WTC11 (cell line): ENCODE measurements around the gene VIPR2.

Experiments used
- ATF6 ChIP-seq: sonication (generic); formaldehyde crosslinking; IDR thresholded peaks from 2 replicates; pipeline ENCODE4 v1.8.1; 2023; ENCODE audit warnings: mild to moderate bottlenecking, missing genetic modification reagents
- CTCF ChIP-seq: fragments of 200-600 bp; IDR thresholded peaks from 2 replicates; pipeline ENCODE4 v1.8.0; 2022; ENCODE audit warnings: antibody characterized with exemption
- E2F4 ChIP-seq: sonication (generic); formaldehyde crosslinking; IDR thresholded peaks from 2 replicates; pipeline ENCODE4 v1.8.1; 2022; ENCODE audit warnings: low read depth, mild to moderate bottlenecking, moderate library complexity, missing genetic modification reagents, borderline replicate concordance
- IRF1 ChIP-seq: sonication (generic); formaldehyde crosslinking; IDR thresholded peaks from 2 replicates; pipeline ENCODE4 v1.8.0; 2023; ENCODE audit warnings: missing genetic modification reagents
- JUN ChIP-seq: sonication (generic); formaldehyde crosslinking; IDR thresholded peaks from 2 replicates; pipeline ENCODE4 v1.8.0; 2023; ENCODE audit warnings: mild to moderate bottlenecking, missing genetic modification reagents
- NR2C2 ChIP-seq: sonication (generic); formaldehyde crosslinking; IDR thresholded peaks from 2 replicates; pipeline ENCODE4 v1.8.0; 2022; ENCODE audit warnings: mild to moderate bottlenecking, missing genetic modification reagents
- OVOL2 ChIP-seq: fragments of 250-450 bp; sonication (Bioruptor Pico); IDR thresholded peaks from 2 replicates; pipeline ENCODE4 v1.9.0; 2021; ENCODE audit warnings: mild to moderate bottlenecking, borderline replicate concordance
- USF1 ChIP-seq: sonication (generic); formaldehyde crosslinking; IDR thresholded peaks from 2 replicates; pipeline ENCODE4 v1.8.0; 2022; ENCODE audit warnings: mild to moderate bottlenecking, missing genetic modification reagents
- ZNF263 ChIP-seq: sonication (generic); formaldehyde crosslinking; IDR thresholded peaks from 2 replicates; pipeline ENCODE4 v1.8.1; 2022; ENCODE audit warnings: low read depth, mild to moderate bottlenecking, moderate library complexity, missing genetic modification reagents
- ZNF512 ChIP-seq: sonication (generic); formaldehyde crosslinking; IDR thresholded peaks from 2 replicates; pipeline ENCODE4 v1.8.1; 2022; ENCODE audit warnings: missing genetic modification reagents, borderline replicate concordance

- TF ChIP-seq ZNF263 (CRISPR knock-in tag) (no peak), JUN (CRISPR knock-in tag) (no peak), ZNF512 (CRISPR knock-in tag) (no peak), CTCF (no peak), NR2C2 (CRISPR knock-in tag) (no peak), E2F4 (CRISPR knock-in tag) (no peak), ATF6 (no peak), OVOL2 (CRISPR knock-in tag) (no peak), IRF1 (no peak), USF1 (CRISPR knock-in tag) (no peak)
Observed at GRCh38 chr7:159142199-159142598, 2.5 kb downstream of the VIPR2 start.
